DMS53 treated with DMSO at 0.1 percent for 48 hours (cell line): ENCODE measurements around the gene IL36A.

Experiments
- DNase-seq: peaks from one replicate; lab custom pipeline; 2025; ENCODE audit not compliant: unreplicated experiment; lab: John Stamatoyannopoulos, UW

Gene IL36A

DNA sequence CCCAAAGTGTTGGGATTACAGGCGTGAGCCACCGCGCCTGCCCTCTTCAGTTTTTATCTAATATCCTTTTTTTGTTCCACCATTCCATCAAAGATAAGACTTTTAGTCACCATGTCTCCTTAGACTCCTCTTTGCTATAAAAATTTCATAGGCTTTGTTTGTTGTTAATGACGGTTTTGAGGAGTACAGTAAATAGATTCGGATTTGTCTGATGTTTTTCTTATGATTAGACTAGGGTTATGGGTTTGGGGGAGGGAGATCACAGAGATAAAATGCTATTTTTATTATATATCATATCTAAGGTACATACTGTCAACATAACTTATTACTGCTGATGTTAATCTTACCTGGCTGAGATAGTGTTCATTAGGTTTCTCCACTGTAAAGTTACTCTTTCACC lies 41.2 kb downstream of the IL36A start:
- DNase-seq, result no peak

GRCh38 chr2:113050921-113051895 lies 45.9 kb downstream of the IL36A start:
- no peak for DNase-seq

DNA sequence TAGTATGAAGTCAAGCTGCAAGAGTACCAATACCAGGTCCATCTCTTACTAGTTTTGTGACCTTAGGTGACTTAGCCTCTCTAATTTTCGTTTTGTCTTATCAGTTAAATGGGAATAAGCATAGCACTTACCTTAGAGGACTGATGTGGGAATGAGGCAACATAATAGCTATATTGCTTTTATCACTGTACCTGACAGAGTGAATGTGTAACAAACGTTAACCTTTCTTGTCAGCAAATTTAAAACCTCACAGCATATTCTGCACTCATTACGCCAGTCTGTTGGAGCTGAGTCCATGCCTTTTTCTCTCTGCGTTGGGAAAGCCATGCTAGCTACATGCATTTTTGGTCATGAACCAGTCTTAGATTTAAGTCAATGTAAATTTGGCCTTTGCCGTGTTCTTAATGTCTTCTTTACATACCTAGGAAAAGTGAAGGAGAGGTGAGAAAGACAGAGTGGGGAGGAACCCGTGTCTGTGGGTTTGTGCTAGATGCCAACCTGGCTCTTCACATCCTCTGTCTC lies 47.2 kb downstream of the IL36A start, which contains the start of gene IL36B:
Gene IL36B (minus strand): TSS at position 472 of the 522 bp plus-strand sequence.
- DNase-seq, result no peak

GRCh38 chr2:113053666-113054065 lies 48.4 kb downstream of the IL36A start:
- DNase-seq, result no peak

DNA sequence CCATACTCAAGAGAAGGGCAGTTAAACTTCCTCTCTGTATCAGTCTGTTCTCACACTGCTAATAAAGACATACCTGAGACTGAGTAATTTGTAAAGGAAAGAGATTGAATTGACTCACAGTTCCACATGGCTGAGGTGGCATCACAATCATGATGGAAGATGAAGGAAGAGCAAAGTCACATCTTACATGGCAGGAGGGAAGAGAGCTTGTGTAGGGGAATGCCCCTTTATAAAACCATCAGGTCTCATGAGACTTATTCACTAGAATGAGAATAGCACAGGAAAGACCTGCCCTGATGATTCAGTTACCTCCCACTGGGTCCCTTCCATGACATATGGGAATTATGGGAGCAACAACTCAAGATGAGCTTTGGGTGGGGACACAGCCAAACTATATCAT lies 48.8 kb downstream of the IL36A start:
- no peak for DNase-seq

- DNase-seq, result no peak
These were observed 51.3 kb downstream of the IL36A start for GRCh38 chr2:113056521-113056920.

GRCh38 chr2:113057117-113057516 lies 51.9 kb downstream of the IL36A start:
- DNase-seq, result no peak
